Measurements from ENCODE around the gene NOL12.
"Not testable (repeated sequence)": the region's sequence is repeated elsewhere in the genome, so short reads cannot be mapped to it uniquely, and the experiment has no call there.

Gene NOL12

DNA sequence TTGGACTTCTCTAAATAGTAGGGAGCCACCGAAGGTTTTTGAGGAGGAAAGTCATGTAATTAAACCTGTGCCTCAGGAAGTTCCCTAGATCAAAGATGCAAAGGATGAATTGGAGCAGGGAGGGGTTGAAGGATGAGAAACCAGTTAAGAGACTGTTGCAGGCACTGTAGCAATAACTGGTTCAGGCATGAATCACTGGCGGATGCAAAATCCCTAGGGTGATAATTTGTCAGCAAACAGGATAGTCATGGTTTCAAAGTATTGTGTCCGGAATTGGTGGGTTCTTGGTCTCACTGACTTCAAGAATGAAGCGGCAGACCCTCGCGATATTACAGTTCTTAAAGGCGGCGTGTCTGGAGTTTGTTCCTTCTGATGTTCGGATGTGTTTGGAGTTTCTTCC is 30.6 kb downstream of the NOL12 start:
- no peak for DNase-seq

DNA sequence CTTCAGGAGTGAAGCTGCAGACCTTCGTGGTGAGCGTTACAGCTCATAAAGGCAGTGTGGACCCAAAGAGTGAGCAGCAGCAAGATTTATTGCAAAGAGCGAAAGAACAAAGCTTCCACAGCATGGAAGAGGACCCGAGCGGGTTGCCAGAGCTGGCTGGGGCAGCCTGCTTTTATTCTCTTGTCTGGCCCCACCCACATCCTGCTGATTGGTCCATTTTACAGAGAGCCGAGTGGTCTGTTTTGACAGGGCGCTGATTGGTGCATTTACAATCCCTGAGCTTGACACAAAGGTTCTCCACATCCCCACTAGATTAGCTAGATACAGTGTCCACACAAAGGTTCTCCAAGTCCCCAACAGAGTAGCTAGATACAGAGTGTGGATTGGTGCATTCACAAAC is 31.1 kb downstream of the NOL12 start:
- DNase-seq, result not testable (repeated sequence)

DNA sequence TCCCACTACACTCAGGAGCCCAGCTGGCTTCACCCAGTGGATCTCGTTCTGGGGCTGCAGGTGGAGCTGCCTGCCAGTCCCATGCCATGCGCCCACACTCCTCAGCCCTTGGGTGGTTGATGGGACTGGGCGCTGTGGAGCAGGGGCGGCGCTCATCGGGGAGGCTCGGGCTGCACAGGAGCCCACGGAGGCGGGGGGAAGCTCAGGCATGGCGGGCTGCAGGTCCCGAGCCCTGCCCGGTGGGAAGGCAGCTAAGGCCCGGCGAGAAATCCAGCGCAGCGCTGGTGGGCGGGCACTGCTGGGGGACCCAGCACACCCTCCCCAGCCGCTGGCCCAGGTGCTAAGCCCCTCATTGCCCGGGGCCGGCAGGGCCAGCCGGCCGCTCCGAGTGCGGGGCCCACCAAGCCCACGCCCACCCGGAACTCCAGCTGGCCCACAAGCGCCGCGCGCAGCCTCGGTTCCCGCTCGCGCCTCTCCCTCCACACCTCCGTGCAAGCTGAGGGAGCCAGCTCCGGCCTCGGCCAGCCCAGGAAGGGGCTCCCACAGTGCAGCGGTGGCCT is 31.7 kb downstream of the NOL12 start:
- not testable (repeated sequence) for DNase-seq

DNA sequence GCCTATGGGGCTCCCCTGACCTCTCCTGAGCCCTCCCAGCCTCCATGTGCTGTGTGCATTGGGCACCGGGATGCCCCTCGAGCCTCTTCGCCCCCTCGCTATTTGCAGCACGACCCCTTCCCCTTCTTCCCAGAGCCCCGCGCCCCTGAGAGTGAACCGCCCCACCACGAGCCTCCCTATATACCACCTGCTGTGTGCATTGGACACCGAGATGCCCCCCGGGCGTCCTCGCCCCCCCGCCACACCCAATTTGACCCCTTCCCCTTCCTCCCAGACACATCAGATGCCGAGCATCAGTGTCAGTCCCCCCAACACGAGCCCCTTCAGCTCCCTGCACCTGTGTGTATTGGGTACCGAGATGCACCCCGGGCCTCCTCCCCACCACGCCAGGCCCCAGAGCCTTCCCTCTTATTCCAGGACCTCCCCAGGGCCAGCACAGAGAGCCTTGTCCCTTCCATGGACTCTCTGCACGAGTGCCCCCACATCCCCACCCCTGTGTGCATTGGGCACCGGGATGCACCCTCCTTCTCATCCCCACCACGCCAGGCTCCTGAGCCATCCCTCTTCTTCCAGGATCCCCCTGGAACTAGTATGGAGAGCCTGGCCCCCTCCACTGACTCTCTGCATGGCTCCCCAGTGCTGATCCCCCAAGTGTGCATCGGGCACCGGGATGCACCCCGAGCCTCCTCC is 39.6 kb downstream of the NOL12 start:
- no peak for DNase-seq

DNA sequence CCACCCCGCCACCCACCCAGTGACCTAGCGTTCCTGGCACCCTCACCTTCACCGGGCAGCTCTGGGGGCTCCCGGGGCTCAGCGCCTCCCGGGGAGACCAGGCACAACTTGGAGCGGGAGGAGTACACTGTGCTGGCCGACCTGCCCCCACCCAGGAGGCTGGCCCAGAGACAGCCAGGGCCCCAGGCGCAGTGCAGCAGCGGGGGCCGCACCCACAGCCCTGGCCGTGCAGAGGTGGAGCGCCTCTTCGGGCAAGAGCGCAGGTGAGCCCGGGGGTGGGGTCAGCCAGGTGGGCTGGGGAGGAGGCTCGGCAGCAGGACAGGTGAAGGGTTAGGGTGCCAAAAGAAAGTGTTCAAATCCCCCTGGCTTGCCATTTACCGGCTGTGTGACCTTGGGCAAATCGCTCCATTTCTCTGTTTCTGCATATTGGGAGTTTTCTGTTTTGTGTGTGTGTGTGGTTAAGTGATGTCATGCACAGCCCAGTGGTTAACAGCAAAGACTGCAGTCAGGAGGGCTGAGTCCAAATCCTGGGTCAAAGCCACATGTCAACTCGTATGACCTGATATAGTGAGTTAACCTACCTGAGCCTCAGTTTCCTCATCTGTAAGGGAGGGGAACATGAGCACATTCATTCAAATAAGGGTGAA is 40.2 kb downstream of the NOL12 start:
- DNase-seq, result no peak

DNA sequence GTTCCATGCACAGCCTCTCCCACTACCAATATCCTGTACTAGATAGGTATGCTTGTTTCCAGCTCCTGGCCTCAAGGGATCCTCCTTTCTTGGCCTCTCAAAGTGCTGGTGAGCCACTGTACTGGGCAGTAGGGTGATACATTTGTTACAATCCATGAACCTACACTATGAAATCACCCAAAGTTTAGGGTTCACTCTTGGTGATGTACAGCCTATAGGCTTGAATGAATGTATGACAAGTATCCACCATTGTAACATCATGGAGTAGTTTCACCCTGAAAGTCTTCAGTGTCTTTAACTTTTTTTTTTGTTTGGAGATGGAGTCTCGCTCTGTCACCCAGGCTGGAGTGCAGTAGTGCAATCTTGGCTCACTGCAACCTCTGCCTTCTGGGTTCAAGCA is 42.5 kb downstream of the NOL12 start:
- DNase-seq, result no peak

DNA sequence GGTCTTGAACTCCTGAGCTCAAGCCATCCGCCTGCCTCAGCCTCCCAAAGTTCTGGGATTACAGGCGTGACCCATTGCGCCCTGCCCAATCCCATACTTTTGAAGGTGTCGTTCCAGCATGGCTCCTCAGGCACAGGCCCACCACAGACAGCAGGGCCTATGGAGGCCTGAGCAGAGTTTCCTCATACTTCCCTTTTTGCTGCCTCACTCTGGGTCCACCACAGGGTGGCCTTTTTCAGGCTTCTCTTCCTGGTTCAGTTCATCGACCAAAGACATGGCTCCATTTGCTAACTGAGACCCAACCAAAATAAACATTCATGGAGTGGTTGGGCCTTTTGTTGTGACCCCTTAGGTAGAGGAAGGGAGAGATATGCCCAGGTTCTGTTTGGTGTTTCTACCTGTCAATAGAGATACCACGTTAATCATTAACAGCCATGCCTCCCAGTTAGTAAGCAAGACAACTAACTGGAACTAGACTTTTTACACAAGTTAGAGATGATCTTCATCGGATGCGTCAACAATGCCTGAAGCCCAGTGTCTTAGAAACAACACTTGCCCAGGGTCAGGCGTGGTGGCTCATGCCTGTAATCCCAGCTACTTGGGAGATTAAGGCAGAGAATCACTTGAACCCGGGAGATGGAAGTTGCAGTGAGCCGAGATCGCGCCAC is 45.8 kb downstream of the NOL12 start:
- DNase-seq, result no peak

DNA sequence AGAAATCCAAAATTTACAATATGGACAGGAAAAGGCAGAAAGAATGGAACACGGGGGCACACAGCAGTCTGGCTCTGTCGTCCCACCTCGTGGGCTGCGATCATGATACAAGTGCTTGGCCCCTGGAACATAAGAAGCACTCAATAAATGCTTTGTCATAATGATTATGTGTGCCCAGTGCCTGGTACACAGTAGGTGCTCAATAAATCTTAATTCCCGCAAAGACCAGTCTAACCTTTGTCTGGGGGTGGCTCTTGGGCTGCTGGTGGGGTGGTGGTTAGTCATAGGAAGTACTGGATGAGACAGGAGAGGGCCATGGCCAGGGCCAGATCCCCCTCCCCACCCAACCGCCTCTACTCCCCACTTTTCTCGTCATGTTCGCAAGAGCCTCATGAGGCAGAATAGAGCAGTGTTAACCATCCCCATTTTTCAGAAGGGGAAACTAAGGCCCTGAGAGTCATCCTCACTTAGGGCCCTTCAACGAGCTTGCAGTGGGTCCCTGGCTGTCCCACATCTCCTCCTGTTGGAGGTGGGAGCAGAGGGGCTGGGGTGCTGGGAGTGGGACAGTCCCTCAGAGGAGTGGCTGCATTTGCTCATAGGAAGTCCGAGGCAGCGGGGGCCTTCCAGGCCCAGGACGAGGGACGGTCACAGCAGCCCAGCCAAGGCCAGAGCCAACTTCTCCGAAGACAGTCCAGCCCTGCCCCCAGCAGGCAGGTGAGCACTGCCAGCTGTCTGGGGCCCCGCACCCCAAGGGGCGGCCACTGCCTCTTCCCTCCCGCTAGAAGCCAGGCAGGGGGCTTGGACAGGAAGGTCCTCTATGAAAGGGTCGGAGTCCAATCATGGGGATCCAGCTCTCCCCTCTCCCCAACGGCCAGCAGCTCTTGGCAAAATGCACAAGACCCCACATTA is 46.8 kb downstream of the NOL12 start:
- DNase-seq, result no peak

DNA sequence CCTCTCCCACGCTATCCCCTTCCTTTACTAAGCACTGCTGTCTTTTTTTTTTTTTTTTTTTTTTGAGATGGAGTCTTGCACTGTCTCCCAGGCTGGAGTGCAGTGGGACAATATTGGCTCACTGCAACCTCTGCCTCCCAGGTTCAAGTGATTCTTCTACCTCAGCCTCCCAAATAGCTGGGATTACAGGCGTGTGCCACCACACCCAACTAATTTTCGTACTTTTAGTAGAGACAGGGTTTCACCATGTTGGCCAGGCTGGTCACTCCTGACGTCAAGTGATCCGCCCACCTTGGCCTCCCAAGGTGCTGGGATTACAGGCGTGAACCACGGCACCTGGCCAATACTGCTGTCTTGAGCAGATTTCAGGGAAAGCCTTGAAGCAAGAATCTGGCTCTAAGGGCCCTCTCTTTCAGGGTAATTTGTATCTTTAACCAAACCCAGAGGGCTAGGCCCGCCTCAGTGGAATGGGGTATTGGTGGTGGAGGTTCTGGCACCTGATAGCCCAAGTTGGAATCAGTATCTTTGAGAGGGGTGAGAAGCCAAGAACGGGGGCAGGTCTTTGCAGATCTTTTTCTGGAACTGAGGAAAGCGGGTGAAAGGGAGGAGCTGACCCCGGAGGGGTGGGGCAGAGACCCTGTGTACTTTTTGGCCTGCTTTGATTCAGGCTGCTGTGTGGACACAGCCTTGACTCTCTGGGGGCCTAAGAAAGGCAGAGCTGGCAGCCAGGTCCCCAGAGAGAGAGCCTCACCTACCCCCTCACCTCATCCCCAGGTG is 47.7 kb downstream of the NOL12 start:
- no peak for DNase-seq

DNA sequence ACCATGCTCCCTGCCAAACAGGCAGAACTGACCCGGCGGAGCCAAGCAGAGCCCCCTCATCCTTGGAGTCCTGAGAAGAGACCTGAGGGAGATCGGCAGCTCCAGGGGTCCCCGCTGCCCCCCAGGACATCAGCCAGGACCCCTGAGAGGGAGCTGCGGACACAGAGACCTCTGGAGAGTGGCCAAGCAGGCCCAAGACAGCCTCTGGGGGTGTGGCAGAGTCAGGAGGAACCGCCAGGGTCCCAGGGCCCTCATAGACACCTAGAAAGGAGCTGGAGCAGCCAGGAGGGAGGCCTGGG is 48.2 kb downstream of the NOL12 start:
- DNase-seq, result no peak

DNA sequence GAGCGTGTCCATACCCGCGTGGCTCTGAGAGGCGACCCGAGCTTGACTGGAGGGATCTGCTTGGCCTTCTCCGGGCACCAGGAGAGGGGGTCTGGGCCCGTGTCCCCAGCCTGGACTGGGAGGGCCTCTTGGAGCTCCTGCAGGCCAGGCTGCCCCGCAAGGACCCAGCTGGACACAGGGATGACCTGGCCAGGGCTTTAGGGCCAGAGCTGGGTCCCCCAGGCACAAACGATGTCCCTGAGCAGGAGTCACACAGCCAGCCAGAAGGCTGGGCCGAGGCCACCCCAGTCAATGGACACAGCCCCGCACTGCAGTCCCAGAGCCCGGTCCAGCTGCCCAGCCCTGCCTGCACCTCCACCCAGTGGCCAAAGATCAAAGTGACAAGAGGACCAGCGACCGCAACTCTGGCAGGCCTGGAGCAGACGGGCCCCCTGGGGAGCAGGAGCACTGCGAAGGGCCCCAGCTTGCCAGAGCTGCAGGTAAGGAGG is 48.9 kb downstream of the NOL12 start:
- DNase-seq, result no peak

DNA sequence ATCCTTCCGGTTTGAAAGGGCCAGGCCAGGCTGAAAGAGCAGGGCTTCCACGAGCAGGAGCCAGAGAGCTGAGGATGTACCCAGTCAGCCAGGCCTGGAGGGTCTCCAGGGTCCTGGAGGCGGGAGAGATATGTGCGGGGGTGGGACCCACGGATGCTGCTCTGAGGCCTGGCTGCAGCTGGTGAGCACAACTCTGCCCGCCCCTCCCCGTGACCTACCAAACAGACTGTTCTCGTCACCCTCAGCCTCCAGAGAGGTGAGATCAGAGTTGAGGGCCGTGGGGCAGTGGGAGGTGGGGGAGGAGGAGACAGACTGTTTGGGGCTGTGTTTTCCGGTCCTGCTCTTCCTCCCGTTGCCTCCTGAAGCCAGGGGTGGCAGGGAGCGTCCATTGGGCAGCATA is 52.9 kb downstream of the NOL12 start:
- DNase-seq, result no peak

DNA sequence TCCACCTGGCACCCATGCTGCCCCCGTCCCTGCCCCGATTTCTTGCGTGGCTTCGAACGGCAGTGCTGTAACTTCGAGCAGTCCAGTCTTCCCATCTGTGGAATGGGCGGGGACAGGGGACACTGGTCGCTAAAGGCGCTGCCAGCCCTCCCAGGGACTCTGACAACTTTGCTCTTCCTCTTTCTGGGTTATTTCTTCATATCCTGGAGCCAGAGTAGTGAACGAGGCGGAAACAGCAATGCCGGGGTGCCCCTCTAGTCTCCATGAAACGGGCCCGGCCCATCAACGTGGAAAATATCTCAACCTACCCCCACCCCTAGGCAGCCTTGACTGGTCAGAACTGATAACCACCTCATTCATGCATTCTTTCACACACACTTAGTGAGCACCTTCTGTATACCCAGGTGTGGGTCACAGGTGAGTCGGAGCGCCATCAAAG is 53.5 kb downstream of the NOL12 start:
- DNase-seq, result no peak

DNA sequence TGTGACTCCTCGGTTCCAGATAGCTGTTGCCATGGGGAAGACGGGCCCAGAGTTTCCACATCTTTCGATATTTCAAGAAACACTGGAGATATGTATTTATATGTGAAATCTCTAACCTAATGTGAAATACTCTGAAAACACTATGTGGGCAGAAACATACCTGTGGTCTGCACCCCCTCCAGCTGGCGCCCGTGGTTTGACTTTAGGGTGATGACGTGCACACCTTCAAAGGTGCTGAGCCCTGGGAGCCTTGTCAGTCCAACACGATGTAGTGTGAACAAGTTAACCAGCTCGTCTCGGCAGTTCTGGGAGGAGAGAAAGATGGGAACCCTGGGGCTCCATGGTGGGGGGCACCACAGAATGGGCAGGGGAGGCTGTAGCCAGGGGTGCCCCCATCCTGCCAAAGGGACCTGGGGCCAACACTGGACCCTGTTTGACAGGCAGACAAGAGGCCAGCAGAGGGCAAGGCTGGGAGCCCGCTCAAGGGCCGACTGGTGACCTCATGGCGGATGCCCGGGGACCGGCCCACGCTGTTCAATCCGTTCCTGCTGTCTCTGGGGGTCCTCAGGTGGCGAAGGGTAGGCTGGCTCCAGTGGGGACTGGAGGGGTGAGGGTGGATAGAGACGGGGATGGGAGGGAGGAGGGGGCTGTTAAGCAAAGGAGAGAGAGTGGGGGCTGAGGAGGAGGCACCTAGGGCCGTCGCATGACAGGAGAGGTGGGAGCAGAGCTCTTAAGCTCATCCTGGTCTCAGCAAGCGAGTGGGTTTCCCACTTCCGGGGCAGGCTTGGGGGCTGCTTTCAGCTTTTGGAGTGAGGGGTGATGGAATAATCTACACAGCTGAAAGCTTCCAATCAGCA is 54.5 kb downstream of the NOL12 start:
- no peak for DNase-seq

DNA sequence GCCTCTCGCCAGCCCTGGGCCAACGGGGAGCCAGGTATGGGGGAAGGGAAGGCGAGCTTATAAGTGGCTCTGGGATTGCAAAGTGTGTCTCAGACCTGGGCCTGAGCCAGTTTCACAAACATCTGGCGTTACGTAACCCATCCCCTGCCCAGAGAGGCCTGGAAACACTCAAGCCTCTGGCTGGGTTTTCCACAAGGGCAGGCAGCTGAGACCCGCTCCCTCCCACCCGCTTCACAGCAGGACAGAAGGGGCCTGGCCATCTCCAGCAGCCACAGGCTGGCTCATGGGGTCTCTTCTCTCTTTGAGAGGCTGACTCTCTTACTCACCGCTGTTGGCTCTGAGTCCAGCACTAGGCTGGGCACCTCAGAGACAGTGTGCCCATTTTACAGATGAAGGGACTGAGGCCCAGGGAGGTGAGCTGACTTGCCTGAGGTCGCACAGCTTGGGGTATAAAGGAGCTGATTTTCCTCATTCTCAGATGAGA is 55.2 kb downstream of the NOL12 start:
- no peak for DNase-seq

DNA sequence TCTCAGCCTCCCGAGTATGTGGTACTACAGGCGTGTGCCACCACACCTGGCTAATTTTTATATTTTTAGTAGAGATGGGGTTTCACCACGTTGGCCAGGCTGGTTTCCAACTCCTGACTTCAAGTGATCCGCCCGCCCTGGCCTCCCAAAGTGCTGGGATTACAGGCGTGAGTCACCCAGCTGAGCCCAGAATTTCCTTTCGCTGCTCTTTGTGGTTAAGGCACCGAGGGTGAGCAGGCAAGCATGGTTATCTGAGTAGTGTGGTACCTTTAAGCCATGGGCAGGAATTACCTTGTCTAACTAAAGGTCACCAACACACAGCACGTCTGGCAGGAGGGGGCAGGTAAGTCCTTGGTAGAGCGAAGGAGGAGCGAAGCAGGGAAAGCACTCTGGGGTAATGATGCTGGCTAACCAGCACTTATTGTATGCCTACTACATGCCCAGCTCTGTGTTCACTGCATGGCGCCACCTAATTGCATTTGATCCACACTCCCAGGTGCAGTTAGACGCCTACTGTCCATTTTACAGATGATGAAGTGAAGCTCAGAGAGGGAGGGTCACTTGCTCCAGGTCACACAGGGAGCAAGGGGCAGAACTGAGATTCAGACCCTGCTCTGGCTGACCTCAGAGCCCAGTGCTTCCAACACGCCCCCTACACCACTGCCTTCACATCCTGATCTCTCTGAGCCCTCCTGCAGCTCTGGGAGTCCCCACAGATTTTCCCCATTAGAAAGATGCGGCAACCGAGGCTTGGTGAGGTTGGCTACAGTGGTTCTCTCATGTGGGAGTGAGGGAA is 56.4 kb downstream of the NOL12 start:
- DNase-seq, result no peak
